ENCODE data around the gene STK32B.

- no peak for TF ChIP-seq CTCF (conservative IDR thresholded peaks at IDR 0.05; ENCODE audit: low read length)
- TF ChIP-seq EZH2phosphoT487 (IDR thresholded peaks at IDR 0.05; ENCODE audit: borderline replicate concordance): no peak
Observed at GRCh38 chr4:5084911-5085475, 33.7 kb downstream of the STK32B start.

Data from Loucy (cell line).